BE2C (cell line): Measurements from ENCODE around the gene CIB4.

Experiments
- DNase-seq: peaks from one replicate; pipeline ENCODE4 v3.0.0-alpha.2; 2020
- H3K27me3 ChIP-seq: fragments of 250-450 bp; sonication (Bioruptor Pico); 2 replicates; pipeline ENCODE4 v1.5.1; 2020; ENCODE audit warnings: mild to moderate bottlenecking
- H3K36me3 ChIP-seq: fragments of 250-450 bp; sonication (Bioruptor Pico); 2 replicates; pipeline ENCODE4 v1.5.1; 2020; ENCODE audit warnings: mild to moderate bottlenecking
- H3K4me1 ChIP-seq: fragments of 250-450 bp; sonication (Bioruptor Pico); 2 replicates; pipeline ENCODE4 v1.5.1; 2020
- H3K4me3 ChIP-seq: 2 replicates; pipeline ENCODE4 v1.5.1; 2011; ENCODE audit warnings: low read depth, low read length
- H3K9me3 ChIP-seq: fragments of 250-450 bp; sonication (Bioruptor Pico); 2 replicates; pipeline ENCODE4 v1.5.1; 2020
- CTCF ChIP-seq: IDR thresholded peaks from 2 replicates; pipeline ENCODE4 v1.5.1; 2012; ENCODE audit warnings: mild to moderate bottlenecking, low read depth, low read length

Gene CIB4

GRCh38 chr2:26575836-26576564 is 65.2 kb downstream of the CIB4 start:
- no peak for TF ChIP-seq CTCF
- Histone ChIP-seq H3K27me3 (no peaks in the 10 kb centered on the region), H3K4me1 (no peaks in the 10 kb centered on the region), H3K36me3 (no peaks in the 10 kb centered on the region), H3K9me3 (no peaks in the 10 kb centered on the region), H3K4me3 (no peak overlapping the region)
- DNase-seq, result no peak

GRCh38 chr2:26574900-26575560 is 66.1 kb downstream of the CIB4 start:
- no peaks in the 10 kb centered on the region for H3K4me1 ChIP-seq
- DNase-seq, result no peak
- H3K9me3 ChIP-seq, result no peaks in the 10 kb centered on the region
- H3K27me3 ChIP-seq, result no peaks in the 10 kb centered on the region
- no peak for TF ChIP-seq CTCF
- H3K36me3 ChIP-seq, result no peaks in the 10 kb centered on the region
- no peak overlapping the region for H3K4me3 ChIP-seq

- H3K9me3 ChIP-seq, result no peaks in the 10 kb centered on the region
- H3K27me3 ChIP-seq, result no peaks in the 10 kb centered on the region
- H3K4me1 ChIP-seq, result no peaks in the 10 kb centered on the region
- TF ChIP-seq CTCF, result no peak
- no peak for DNase-seq
- no peak overlapping the region for H3K4me3 ChIP-seq
- no peaks in the 10 kb centered on the region for H3K36me3 ChIP-seq
Measured at GRCh38 chr2:26574066-26574899, 66.9 kb downstream of the CIB4 start.

- DNase-seq, result no peak
- Histone ChIP-seq H3K9me3 (no peaks in the 10 kb centered on the region), H3K4me3 (no peak overlapping the region), H3K4me1 (no peaks in the 10 kb centered on the region), H3K27me3 (no peaks in the 10 kb centered on the region), H3K36me3 (no peaks in the 10 kb centered on the region)
- TF ChIP-seq CTCF, result no peak
Measured at GRCh38 chr2:26573241-26573925, 67.8 kb downstream of the CIB4 start.

- Histone ChIP-seq H3K36me3 (no peaks in the 10 kb centered on the region), H3K27me3 (no peaks in the 10 kb centered on the region)
- no peak for TF ChIP-seq CTCF
Measured at GRCh38 chr2:26572591-26572990, 68.6 kb downstream of the CIB4 start.

More at GRCh38 chr2:26572591-26572990, 68.6 kb downstream of the CIB4 start:
- H3K9me3 ChIP-seq, result no peaks in the 10 kb centered on the region
- DNase-seq, result no peak
- H3K4me1 ChIP-seq, result no peaks in the 10 kb centered on the region
- no peak overlapping the region for H3K4me3 ChIP-seq
